ENCODE results near the gene STX12.

- no peak for TF ChIP-seq POLR2A (IDR thresholded peaks at IDR 0.05; ENCODE audit: low read depth)
- TF ChIP-seq CTCF (IDR thresholded peaks at IDR 0.05), result no peak
- TF ChIP-seq POLR2AphosphoS5 (IDR thresholded peaks at IDR 0.05), result no peak
Measured at GRCh38 chr1:27727126-27727525, 45.9 kb upstream of the STX12 start.

Data from esophagus muscularis mucosa (tissue), 3 donors.